ENCODE data around the gene CARMIL1. TPM values are rescaled to one million over a fixed set of nuclear protein-coding genes. Genes with fewer than 3 reads are reported as not detected.

Gene CARMIL1
- total RNA-seq, 4 donors from 2014 or later = 6.2 to 17.2 (median 11.5) TPM

GRCh38 chr6:25336996-25337395 lies 57.8 kb downstream of the CARMIL1 start:
- Histone ChIP-seq H3K36me3 (no peaks in the 10 kb centered on the region), H3K27me3 (no peaks in the 10 kb centered on the region), H3K4me1 (peaks cover 0 to 15% (median 0%) of the 10 kb centered on the region in 3 donors), H3K9me3 (no peaks in the 10 kb centered on the region), H3K4me3 (no peak overlapping the region), H3K27ac (no peak overlapping the region)
- 76 to 89% methylated on average over 2 of the region's 2 CpGs for WGBS, 2 donors (ENCODE audit: low coverage in 1 of 2)
- ATAC-seq = no peak
- TF ChIP-seq CTCF (IDR thresholded peaks at IDR 0.05) (no peak), POLR2A (IDR thresholded peaks at IDR 0.05) (no peak), POLR2AphosphoS5 (IDR thresholded peaks at IDR 0.05) (no peak), EP300 (IDR thresholded peaks at IDR 0.05) (no peak)

- no peak for TF ChIP-seq POLR2A (IDR thresholded peaks at IDR 0.05)
- TF ChIP-seq CTCF (IDR thresholded peaks at IDR 0.05) = no peak
- TF ChIP-seq EP300 (IDR thresholded peaks at IDR 0.05) = no peak
- TF ChIP-seq POLR2AphosphoS5 (IDR thresholded peaks at IDR 0.05) = no peak
- ATAC-seq = no peak
- no peak overlapping the region for H3K4me3 ChIP-seq
- peaks cover 0 to 15% (median 0%) of the 10 kb centered on the region in 3 donors for H3K4me1 ChIP-seq
- WGBS, 2 donors (ENCODE audit: low coverage in 1 of 2) = 75 to 80% methylated on average over 4 of the region's 4 CpGs
- H3K36me3 ChIP-seq = no peaks in the 10 kb centered on the region
- H3K9me3 ChIP-seq = no peaks in the 10 kb centered on the region
- no peaks in the 10 kb centered on the region for H3K27me3 ChIP-seq
- H3K27ac ChIP-seq = no peak overlapping the region
Observed at GRCh38 chr6:25337431-25337830, 58.3 kb downstream of the CARMIL1 start.

- no peak for ATAC-seq
- TF ChIP-seq EP300 (IDR thresholded peaks at IDR 0.05) (no peak), POLR2A (IDR thresholded peaks at IDR 0.05) (no peak), POLR2AphosphoS5 (IDR thresholded peaks at IDR 0.05) (no peak), CTCF (IDR thresholded peaks at IDR 0.05) (no peak)
- no peaks in the 10 kb centered on the region for H3K27me3 ChIP-seq
- H3K27ac ChIP-seq = no peak overlapping the region
- H3K36me3 ChIP-seq = no peaks in the 10 kb centered on the region
- no peak overlapping the region for H3K4me3 ChIP-seq
- H3K4me1 ChIP-seq = no peaks in the 10 kb centered on the region
- WGBS, 2 donors (ENCODE audit: low coverage in 1 of 2) = 75 to 89% methylated on average over 5 to 6 of the region's 6 CpGs
- H3K9me3 ChIP-seq = no peaks in the 10 kb centered on the region
Observed at GRCh38 chr6:25340431-25341202, 61.4 kb downstream of the CARMIL1 start.

GRCh38 chr6:25341203-25341552 lies 62.0 kb downstream of the CARMIL1 start:
- no peak for ATAC-seq
- 90 to 100% methylated on average over 1 to 3 of the region's 3 CpGs for WGBS, 2 donors (ENCODE audit: low coverage in 1 of 2)

More at GRCh38 chr6:25341203-25341552, 62.0 kb downstream of the CARMIL1 start:
- H3K9me3 ChIP-seq = no peaks in the 10 kb centered on the region
- H3K27me3 ChIP-seq = no peaks in the 10 kb centered on the region
- no peak overlapping the region for H3K27ac ChIP-seq
- no peaks in the 10 kb centered on the region for H3K4me1 ChIP-seq
- H3K4me3 ChIP-seq = no peak overlapping the region
- H3K36me3 ChIP-seq = no peaks in the 10 kb centered on the region
- TF ChIP-seq CTCF (IDR thresholded peaks at IDR 0.05) (no peak), POLR2AphosphoS5 (IDR thresholded peaks at IDR 0.05) (no peak), EP300 (IDR thresholded peaks at IDR 0.05) (no peak), POLR2A (IDR thresholded peaks at IDR 0.05) (no peak)
